T-helper 2 cell treated with Interferon-gamma antibody and Interleukin-4, amounts not matched to agents 5 μg/mL and 100 μg/mL, for 36 hours (primary cell): ENCODE measurements around the gene HAUS1.
A peak's percentile ranks its signal among the peaks of the same experiment; 100 is the strongest.

Source experiments
- DNase-seq: peaks from one replicate; pipeline ENCODE4 v3.0.0; 2021; ENCODE audit warnings: low spot score
- H3K27ac Mint-ChIP-seq: one replicate; pipeline ENCODE4 v1.8.0; 2021; ENCODE audit warnings: mild to moderate bottlenecking, mixed read lengths
- H3K27me3 Mint-ChIP-seq: one replicate; pipeline ENCODE4 v1.8.0; 2021; ENCODE audit warnings: low read depth, mixed read lengths
- H3K36me3 Mint-ChIP-seq: one replicate; pipeline ENCODE4 v1.8.0; 2021; ENCODE audit warnings: low read depth, mixed read lengths
- H3K4me1 Mint-ChIP-seq: one replicate; pipeline ENCODE4 v1.8.0; 2021; ENCODE audit warnings: low read depth, mixed read lengths
- H3K4me3 Mint-ChIP-seq: one replicate; pipeline ENCODE4 v1.8.0; 2022; ENCODE audit warnings: mild to moderate bottlenecking, moderate library complexity, mixed read lengths
- H3K9me3 Mint-ChIP-seq: one replicate; pipeline ENCODE4 v1.8.0; 2021; ENCODE audit warnings: mixed read lengths

The HAUS1 gene

DNA sequence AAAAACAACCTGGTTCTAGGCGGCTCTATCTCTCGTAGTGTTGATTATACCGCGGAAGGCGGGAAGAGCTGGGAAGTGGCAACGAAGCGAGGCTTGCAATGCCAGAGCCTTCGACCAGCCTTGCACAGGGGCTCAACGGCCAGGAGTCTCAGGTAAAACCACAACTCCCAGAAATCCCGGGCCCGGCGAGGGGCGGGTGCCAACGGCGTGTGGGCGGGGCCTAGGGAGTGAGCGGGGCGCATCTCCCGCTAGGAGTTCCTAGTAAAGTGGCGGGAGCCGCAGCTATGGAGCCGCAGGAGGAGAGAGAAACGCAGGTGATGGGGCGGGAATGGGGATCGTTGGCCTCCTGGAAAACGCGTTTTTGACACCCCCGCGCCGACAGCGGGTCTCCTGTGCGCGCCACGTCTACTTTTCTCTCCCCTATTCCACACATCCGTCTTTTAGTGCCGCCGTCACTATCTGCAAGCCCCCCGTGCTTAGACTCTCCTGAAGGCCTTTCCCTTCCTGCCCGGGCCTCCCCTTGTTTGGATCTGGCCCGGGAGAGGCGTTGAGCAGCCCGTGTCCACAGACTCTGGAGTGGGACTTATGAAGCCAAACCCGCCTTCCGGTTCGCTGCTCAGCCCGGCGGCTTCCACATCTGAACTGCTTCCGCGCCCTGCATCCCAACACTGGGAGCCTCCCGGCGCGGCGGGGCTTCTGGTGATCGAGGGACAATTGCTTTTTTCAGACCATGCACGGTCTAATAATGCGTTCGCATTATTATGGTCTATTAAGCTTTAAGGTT lies at the start of gene HAUS1:
Gene HAUS1 (plus strand): TSS at position 258 of the 784 bp plus-strand sequence. CDS start 27 bp downstream, at position 285.
- no peaks in the 10 kb centered on the region for H3K9me3 Mint-ChIP-seq
- H3K27ac Mint-ChIP-seq: peak within 1 kb of the TSS; percentile 86
- peak within 1 kb of the TSS; percentile 97 for H3K4me3 Mint-ChIP-seq
- H3K27me3 Mint-ChIP-seq: no peaks in the 10 kb centered on the region
- peaks cover 16% of the 10 kb centered on the region for H3K36me3 Mint-ChIP-seq
- DNase-seq: peak; percentile 80
- peaks cover 17% of the 10 kb centered on the region for H3K4me1 Mint-ChIP-seq

GRCh38 chr18:46054956-46055837 lies 49.0 kb upstream of the HAUS1 start:
- Mint-ChIP-seq H3K4me3 (peak overlapping the region; percentile 76), H3K27ac (peak overlapping the region; percentile 84), H3K9me3 (no peaks in the 10 kb centered on the region), H3K27me3 (no peaks in the 10 kb centered on the region), H3K36me3 (no peaks in the 10 kb centered on the region), H3K4me1 (peaks cover 46% of the 10 kb centered on the region)
- DNase-seq: no peak

DNA sequence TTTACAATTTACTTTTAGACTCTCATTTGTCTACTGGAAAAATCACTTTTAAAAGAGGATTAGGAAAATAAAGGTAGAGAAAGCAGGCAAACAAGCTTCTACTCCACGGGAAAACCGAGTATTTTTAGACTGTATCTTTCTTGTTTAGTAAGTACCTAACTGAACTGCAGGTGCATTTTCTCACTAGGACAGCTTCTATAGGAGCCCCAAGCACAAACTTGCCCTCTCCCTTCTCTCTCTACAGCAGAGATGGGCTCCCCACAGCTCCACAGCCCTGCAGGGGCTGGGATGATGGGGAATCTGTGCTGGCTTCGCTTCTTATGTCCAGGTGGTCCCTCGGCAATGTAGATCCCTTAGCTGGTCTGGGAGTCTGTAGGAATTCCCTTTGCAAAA lies 48.4 kb upstream of the HAUS1 start:
- H3K9me3 Mint-ChIP-seq: no peaks in the 10 kb centered on the region
- no peak for DNase-seq
- H3K4me1 Mint-ChIP-seq: peaks cover 52% of the 10 kb centered on the region
- no peaks in the 10 kb centered on the region for H3K36me3 Mint-ChIP-seq
- no peaks in the 10 kb centered on the region for H3K27me3 Mint-ChIP-seq
- H3K4me3 Mint-ChIP-seq: peak overlapping the region; percentile 76
- peak overlapping the region; percentile 84 for H3K27ac Mint-ChIP-seq

DNA sequence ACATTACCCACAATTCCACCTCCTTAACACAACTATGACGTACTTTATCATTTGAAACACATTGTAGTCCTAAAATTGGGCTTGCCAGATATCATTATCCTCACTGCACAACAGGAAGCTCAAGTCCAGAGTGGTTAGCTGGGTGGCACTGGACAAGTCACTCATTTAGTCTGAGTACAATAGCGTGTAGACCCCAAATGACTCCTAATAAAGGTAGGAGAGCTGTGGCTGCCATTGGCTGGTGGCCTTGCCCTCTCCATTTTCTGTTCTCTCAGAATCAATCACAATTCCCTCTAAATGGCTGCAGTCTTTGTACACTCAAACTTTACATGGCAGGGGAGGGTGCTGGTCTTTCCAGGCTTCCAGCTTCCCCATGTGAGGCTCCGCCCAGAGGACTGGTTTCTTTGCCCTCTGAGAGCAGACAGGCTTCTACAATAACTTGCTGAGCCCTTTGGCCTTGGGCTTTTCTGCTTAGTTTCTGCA lies 43.8 kb upstream of the HAUS1 start:
- Mint-ChIP-seq H3K36me3 (no peaks in the 10 kb centered on the region), H3K4me3 (no peak overlapping the region), H3K9me3 (no peaks in the 10 kb centered on the region), H3K27me3 (no peaks in the 10 kb centered on the region), H3K4me1 (peaks cover 33% of the 10 kb centered on the region), H3K27ac (no peak overlapping the region)
- no peak for DNase-seq

DNA sequence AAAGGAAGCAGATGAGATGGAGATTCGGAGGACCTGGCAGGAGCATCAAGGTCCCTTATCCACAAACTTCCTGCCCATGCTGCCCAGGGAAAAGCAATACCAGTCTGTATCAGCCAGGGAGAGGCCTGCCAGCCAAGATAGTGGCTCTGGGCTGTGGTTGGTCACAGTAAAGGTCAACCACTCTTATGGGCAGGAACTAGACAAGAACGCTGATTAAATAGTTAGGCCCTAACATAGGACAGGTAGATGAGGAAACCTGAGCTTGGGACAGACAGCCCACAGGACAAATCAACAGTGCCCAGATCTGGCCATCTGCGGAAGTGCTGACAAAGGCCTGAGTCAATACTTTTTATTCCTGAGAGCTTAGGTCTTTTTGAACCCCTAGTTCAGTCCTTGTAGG lies 42.8 kb upstream of the HAUS1 start:
- Mint-ChIP-seq H3K27ac (no peak overlapping the region), H3K4me3 (no peak overlapping the region), H3K4me1 (peaks cover 23% of the 10 kb centered on the region), H3K36me3 (no peaks in the 10 kb centered on the region), H3K9me3 (no peaks in the 10 kb centered on the region), H3K27me3 (no peaks in the 10 kb centered on the region)
- DNase-seq: no peak

DNA sequence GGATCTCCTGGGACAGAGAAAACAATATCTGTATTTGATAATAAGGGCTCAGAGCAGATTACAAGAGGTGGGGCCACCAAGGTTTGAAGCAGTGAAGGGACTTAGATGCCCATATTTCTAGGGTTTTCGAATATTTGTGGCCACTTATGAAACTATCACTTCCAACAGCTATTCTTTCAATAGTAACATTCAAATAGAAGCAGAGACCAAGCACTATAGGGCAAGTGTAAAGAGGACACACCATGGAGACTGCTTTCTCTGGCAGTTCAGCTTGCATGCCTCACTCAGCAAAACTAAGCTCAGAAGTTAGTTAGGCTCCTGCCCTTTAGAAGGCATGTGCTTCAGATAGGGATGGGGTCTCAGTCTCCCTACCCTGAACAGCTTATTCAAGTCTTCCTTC lies 42.4 kb upstream of the HAUS1 start:
- H3K4me3 Mint-ChIP-seq: no peak overlapping the region
- H3K9me3 Mint-ChIP-seq: no peaks in the 10 kb centered on the region
- peaks cover 21% of the 10 kb centered on the region for H3K4me1 Mint-ChIP-seq
- H3K27ac Mint-ChIP-seq: no peak overlapping the region
- no peaks in the 10 kb centered on the region for H3K36me3 Mint-ChIP-seq
- no peak for DNase-seq
- no peaks in the 10 kb centered on the region for H3K27me3 Mint-ChIP-seq

DNA sequence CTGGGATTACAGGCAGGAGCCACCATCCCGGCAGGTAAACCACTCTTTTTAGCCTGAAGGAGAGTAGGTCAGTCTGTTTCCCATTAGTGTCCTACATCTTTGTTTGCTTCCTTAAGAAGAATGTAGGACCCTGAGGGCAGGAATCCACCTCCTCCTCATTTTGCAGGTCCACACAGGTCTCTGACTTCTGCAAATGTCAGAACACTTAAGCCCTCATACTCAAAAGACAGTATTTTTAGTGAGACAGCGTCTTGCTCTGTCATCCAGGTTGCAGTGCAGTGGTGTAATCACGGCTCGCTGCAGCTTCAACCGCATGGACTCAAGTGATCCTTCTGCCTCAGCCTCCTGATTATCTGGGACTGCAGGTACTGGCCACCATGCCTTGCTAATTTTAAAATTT lies 41.4 kb upstream of the HAUS1 start:
- H3K9me3 Mint-ChIP-seq: peaks cover 3% of the 10 kb centered on the region
- H3K27me3 Mint-ChIP-seq: no peaks in the 10 kb centered on the region
- DNase-seq: no peak
- no peak overlapping the region for H3K27ac Mint-ChIP-seq
- H3K4me3 Mint-ChIP-seq: no peak overlapping the region
- peaks cover 1% of the 10 kb centered on the region for H3K36me3 Mint-ChIP-seq
- H3K4me1 Mint-ChIP-seq: peaks cover 21% of the 10 kb centered on the region

DNA sequence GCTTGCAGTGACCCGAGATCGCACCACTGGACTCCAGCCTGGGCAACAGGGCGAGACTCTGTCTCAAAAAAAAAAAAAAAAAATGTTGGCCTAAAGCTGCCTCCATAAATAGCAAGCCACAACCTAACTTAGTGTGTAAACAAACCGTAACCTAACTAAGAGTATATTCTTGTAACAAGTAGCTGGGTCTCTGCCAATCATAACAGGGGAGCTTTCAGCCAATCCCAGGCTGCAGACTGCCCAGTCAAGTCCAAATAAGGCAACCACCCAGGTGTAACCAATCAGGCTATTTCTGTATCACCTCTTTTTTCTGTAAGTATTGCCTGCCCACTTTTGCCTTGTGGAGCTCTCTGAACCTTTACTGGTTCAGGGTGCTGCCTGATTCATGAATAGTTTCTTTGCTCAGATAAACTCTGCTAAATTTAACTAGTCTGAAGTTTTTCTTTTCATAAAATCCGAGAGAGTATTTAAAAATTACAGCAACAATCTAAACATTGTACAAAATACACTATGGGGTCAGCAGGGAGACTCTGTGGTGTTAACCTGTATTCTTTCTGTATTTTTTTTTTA lies 36.7 kb upstream of the HAUS1 start:
- Mint-ChIP-seq H3K4me1 (peaks cover 27% of the 10 kb centered on the region), H3K9me3 (peaks cover 3% of the 10 kb centered on the region), H3K27ac (no peak overlapping the region), H3K27me3 (no peaks in the 10 kb centered on the region), H3K4me3 (no peak overlapping the region), H3K36me3 (peaks cover 7% of the 10 kb centered on the region)
- no peak for DNase-seq

DNA sequence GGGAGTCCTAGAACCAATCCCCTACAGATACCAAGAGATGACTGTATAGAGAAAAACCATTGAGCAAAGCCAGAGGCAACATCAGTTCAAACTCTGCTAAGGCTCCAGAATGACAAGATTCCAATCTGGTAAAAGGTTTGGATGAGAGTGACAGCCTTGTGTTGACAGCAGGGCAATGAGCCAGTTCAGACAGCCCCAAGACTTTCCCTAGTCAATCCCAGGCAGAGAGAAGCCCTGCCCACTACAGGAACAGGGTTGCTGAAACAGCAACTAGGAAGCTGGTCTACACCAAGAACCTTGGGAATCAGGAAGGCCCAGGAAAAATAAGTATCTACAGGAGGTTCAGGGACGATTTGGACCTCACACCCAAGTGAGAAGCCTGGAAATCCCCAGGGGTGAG lies 35.4 kb upstream of the HAUS1 start:
- Mint-ChIP-seq H3K4me1 (peaks cover 33% of the 10 kb centered on the region), H3K4me3 (no peak overlapping the region), H3K27me3 (no peaks in the 10 kb centered on the region), H3K9me3 (peaks cover 3% of the 10 kb centered on the region), H3K27ac (peak overlapping the region; percentile 17), H3K36me3 (peaks cover 7% of the 10 kb centered on the region)
- DNase-seq: no peak

DNA sequence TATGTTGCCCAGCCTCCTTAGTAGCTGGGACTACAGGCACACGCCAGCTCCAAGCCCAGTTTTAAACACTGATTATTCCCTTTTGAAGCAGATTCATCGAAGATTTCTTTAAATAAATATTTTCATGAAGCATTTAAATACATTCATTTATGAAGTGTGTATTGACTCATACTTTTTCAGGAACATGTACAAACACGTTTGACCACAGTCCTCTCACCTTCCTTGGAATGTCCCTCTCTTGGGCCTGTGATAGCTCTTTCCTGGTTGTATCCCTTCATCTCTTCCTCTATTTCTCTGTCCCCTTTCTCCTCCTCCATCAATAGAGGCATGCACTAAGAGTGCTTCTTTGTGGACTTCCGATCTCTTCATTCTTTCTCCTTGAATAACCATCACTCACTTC lies 34.7 kb upstream of the HAUS1 start:
- H3K9me3 Mint-ChIP-seq: peaks cover 3% of the 10 kb centered on the region
- no peak for DNase-seq
- H3K27me3 Mint-ChIP-seq: no peaks in the 10 kb centered on the region
- H3K4me1 Mint-ChIP-seq: peaks cover 32% of the 10 kb centered on the region
- peak overlapping the region; percentile 3 for H3K4me3 Mint-ChIP-seq
- peaks cover 7% of the 10 kb centered on the region for H3K36me3 Mint-ChIP-seq
- H3K27ac Mint-ChIP-seq: peak overlapping the region; percentile 29

DNA sequence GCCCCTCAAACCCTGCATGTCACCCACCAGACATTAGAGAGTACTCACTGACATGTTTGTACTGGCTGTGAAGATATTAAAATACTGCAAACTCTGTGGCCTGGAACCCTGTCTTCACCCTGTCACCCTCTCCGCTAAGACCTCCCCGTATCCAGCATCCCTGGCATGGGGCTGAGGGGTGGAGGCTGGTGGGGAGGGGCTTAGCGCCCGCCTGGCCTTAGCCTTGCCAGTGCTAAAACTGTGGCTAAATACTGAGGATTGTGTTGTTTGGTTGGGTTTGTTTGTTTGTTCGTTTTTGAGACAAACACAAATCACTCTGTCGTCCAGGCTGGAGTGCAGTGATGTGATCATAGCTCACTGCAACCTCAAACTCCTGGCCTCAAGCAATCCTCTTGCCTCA lies 34.0 kb upstream of the HAUS1 start:
- DNase-seq: no peak
- Mint-ChIP-seq H3K36me3 (peaks cover 7% of the 10 kb centered on the region), H3K27me3 (no peaks in the 10 kb centered on the region), H3K9me3 (peaks cover 3% of the 10 kb centered on the region), H3K4me3 (peak overlapping the region; percentile 81), H3K27ac (no peak overlapping the region), H3K4me1 (peaks cover 32% of the 10 kb centered on the region)

- peak overlapping the region; percentile 81 for H3K4me3 Mint-ChIP-seq
- H3K4me1 Mint-ChIP-seq: peaks cover 32% of the 10 kb centered on the region
- no peaks in the 10 kb centered on the region for H3K27me3 Mint-ChIP-seq
- H3K36me3 Mint-ChIP-seq: peaks cover 9% of the 10 kb centered on the region
- H3K9me3 Mint-ChIP-seq: peaks cover 3% of the 10 kb centered on the region
- H3K27ac Mint-ChIP-seq: peak overlapping the region; percentile 52
- peak; percentile 9 for DNase-seq
Observed at GRCh38 chr18:46070815-46071652, 33.2 kb upstream of the HAUS1 start.

GRCh38 chr18:46071653-46072375 lies 32.4 kb upstream of the HAUS1 start, which contains the start of gene PSTPIP2:
PSTPIP2 (minus strand) TSS chr18:46072260; CDS start chr18:46072188, 72 bp downstream.
- H3K36me3 Mint-ChIP-seq: peaks cover 11% of the 10 kb centered on the region
- no peaks in the 10 kb centered on the region for H3K27me3 Mint-ChIP-seq
- H3K4me1 Mint-ChIP-seq: peaks cover 32% of the 10 kb centered on the region

More at GRCh38 chr18:46071653-46072375, 32.4 kb upstream of the HAUS1 start, which contains the start of gene PSTPIP2:
- Mint-ChIP-seq H3K4me3 (peak within 1 kb of the TSS; percentile 84), H3K9me3 (peaks cover 3% of the 10 kb centered on the region), H3K27ac (peak within 1 kb of the TSS; percentile 85)
- peak; percentile 52 for DNase-seq
